ENCODE measurements around the gene MADCAM1.

The MADCAM1 gene

DNA sequence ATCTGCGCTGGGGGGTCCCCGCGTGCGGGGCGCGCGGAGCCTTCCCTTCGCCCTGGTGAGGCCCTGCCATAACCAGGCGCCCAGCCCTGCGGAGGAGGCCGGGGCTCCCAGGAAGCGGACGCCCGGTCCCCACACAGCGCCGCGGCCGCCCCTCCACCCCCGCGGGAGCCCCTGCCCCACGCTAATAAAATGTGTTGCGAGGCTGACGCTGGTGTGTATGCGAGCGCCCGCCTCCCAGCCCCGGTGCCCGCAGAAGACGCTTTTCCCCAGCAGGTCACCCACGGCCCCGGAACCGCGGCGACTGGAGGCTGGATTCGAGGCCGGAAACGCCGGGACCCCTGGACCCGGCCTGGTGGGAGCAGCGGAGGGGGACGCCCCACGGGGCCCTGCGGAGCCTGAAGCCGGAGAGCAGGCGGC, 23.2 kb downstream of the MADCAM1 start:
- TF ChIP-seq TAF1 (IDR thresholded peaks at IDR 0.05; ENCODE audit: borderline replicate concordance, insufficient read depth, low read length) (no peak), FOXP2 (optimal IDR thresholded peaks at IDR 0.05; ENCODE audit: borderline replicate concordance, extremely low read depth, extremely low read length, insufficient read depth) (no peak)

DNA sequence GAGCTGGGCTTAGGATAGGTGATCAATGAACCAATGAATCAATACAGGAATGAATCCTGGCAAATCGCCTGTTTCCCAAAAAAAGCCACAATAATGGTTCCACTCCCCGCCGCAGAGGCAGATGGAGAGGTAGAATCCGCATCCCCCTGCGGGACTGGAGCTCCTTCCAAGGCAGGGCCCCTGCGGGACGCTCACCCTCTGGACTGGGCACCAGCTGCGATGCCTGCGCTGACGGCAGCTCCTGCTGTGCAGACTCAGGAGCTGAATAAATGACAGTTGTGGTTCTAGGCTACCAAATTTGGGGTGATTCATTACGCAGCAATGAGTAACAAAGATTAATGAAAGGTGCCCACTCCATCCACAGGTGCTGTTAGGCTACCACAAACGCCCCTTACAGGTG, 26.4 kb downstream of the MADCAM1 start:
- no peak for TF ChIP-seq FOXP2 (optimal IDR thresholded peaks at IDR 0.05; ENCODE audit: borderline replicate concordance, extremely low read depth, extremely low read length, insufficient read depth)
- no peak for TF ChIP-seq POLR2AphosphoS5 (IDR thresholded peaks at IDR 0.05; ENCODE audit: low read depth, low read length)
- TF ChIP-seq SIN3A (IDR thresholded peaks at IDR 0.05; ENCODE audit: borderline replicate concordance, insufficient read depth, low read length): no peak
- TF ChIP-seq TAF1 (IDR thresholded peaks at IDR 0.05; ENCODE audit: borderline replicate concordance, insufficient read depth, low read length): no peak
- TF ChIP-seq, protein P1, sequence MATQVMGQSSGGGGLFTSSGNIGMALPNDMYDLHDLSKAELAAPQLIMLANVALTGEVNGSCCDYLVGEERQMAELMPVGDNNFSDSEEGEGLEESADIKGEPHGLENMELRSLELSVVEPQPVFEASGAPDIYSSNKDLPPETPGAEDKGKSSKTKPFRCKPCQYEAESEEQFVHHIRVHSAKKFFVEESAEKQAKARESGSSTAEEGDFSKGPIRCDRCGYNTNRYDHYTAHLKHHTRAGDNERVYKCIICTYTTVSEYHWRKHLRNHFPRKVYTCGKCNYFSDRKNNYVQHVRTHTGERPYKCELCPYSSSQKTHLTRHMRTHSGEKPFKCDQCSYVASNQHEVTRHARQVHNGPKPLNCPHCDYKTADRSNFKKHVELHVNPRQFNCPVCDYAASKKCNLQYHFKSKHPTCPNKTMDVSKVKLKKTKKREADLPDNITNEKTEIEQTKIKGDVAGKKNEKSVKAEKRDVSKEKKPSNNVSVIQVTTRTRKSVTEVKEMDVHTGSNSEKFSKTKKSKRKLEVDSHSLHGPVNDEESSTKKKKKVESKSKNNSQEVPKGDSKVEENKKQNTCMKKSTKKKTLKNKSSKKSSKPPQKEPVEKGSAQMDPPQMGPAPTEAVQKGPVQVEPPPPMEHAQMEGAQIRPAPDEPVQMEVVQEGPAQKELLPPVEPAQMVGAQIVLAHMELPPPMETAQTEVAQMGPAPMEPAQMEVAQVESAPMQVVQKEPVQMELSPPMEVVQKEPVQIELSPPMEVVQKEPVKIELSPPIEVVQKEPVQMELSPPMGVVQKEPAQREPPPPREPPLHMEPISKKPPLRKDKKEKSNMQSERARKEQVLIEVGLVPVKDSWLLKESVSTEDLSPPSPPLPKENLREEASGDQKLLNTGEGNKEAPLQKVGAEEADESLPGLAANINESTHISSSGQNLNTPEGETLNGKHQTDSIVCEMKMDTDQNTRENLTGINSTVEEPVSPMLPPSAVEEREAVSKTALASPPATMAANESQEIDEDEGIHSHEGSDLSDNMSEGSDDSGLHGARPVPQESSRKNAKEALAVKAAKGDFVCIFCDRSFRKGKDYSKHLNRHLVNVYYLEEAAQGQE (IDR thresholded peaks at IDR 0.05; ENCODE audit: insufficient read depth in 1 of 2, low read depth in 2 of 2, low read length in 2 of 2): no peak

DNA sequence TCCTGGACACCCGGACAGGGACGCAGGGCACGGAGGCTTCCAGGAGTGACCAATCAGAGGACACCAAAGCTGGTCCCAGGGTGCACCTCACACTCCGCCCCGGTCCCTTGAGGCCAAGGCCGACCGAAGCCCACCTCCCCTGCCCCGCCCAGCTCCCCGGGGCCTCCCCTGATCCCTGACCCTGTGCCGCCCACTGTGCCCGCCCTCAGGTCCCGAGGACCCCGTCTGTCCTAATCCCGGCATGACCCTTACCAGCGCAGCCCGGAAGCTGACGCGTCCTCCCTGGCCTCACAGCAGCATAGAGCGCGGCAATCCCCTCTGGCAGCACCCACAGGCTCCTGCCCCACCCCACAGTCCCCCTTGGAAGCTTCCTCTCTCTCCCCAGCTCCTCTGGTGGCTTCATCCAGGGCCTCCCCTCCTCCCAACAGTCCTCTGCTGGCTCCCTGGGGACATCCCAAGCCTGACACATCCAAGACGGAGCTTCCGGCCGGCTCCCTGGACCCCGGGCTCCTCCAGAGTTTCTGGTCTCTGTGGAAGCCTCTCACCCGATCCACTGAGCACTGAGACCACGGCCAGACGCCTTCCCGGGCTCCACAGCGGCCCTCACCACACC, 27.9 kb downstream of the MADCAM1 start:
- TF ChIP-seq FOXP2 (optimal IDR thresholded peaks at IDR 0.05; ENCODE audit: borderline replicate concordance, extremely low read depth, extremely low read length, insufficient read depth) (no peak), SIN3A (IDR thresholded peaks at IDR 0.05; ENCODE audit: borderline replicate concordance, insufficient read depth, low read length) (no peak), POLR2AphosphoS5 (IDR thresholded peaks at IDR 0.05; ENCODE audit: low read depth, low read length) (no peak), TAF1 (IDR thresholded peaks at IDR 0.05; ENCODE audit: borderline replicate concordance, insufficient read depth, low read length) (no peak)
- TF ChIP-seq, protein P1 (IDR thresholded peaks at IDR 0.05; ENCODE audit: insufficient read depth in 1 of 2, low read depth in 2 of 2, low read length in 2 of 2): no peak

DNA sequence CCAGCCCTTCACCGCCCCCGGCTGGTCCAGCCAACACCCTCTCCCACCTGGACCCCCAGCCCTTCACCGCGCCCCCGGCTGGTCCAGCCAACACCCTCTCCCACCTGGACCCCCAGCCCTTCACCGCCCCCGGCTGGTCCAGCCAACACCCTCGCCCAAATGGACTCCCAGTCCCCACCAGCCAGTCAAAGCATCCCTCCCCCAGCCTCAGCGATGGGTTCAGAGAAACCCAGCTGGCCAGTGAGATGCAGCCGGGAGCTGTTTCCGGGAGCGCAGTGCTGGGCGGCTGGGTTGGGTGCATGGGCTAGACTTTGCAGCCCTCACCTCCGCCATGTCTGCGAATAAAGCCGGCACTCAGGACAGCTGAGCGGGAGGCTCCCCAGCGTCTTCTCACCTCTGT, 28.7 kb downstream of the MADCAM1 start:
- TF ChIP-seq POLR2AphosphoS5 (IDR thresholded peaks at IDR 0.05; ENCODE audit: low read depth, low read length) (no peak), SIN3A (IDR thresholded peaks at IDR 0.05; ENCODE audit: borderline replicate concordance, insufficient read depth, low read length) (no peak), TAF1 (IDR thresholded peaks at IDR 0.05; ENCODE audit: borderline replicate concordance, insufficient read depth, low read length) (no peak), FOXP2 (optimal IDR thresholded peaks at IDR 0.05; ENCODE audit: borderline replicate concordance, extremely low read depth, extremely low read length, insufficient read depth) (no peak)
- TF ChIP-seq, protein P1 (IDR thresholded peaks at IDR 0.05; ENCODE audit: insufficient read depth in 1 of 2, low read depth in 2 of 2, low read length in 2 of 2): no peak

DNA sequence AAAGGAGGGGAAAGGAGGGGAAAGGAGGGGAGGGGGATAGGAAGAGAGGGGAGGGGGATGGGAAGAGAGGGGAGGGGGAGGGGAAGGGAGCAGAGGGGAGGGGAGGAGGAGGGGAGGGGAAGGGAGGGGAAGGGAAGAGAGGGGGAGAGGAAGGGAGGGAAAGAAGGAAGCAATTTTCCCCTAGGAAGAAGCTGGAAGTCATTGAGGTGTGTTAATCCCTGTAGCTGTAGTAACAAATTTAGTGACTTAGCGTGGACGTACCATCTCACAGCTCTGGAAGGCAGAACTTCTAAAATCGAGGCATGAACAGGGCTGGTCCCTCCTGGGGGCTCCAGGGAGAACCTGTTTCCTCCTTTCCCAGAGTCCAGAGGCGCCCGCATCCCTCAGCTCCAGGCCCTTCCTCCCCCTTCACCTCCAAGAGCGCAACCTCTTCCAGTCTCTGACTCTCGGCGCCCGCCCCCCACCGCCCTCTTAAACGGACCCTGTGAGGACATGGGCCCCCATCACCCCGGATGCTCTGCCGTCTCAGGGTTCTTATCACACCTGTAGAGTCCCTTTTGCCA, 29.7 kb downstream of the MADCAM1 start:
- no peak for TF ChIP-seq FOXP2 (optimal IDR thresholded peaks at IDR 0.05; ENCODE audit: borderline replicate concordance, extremely low read depth, extremely low read length, insufficient read depth)
- no peak for TF ChIP-seq POLR2AphosphoS5 (IDR thresholded peaks at IDR 0.05; ENCODE audit: low read depth, low read length)
- TF ChIP-seq TAF1 (IDR thresholded peaks at IDR 0.05; ENCODE audit: borderline replicate concordance, insufficient read depth, low read length): no peak
- TF ChIP-seq, protein P1 (IDR thresholded peaks at IDR 0.05; ENCODE audit: insufficient read depth in 1 of 2, low read depth in 2 of 2, low read length in 2 of 2): no peak
- no peak for TF ChIP-seq SIN3A (IDR thresholded peaks at IDR 0.05; ENCODE audit: borderline replicate concordance, insufficient read depth, low read length)

Data from PFSK-1 (cell line).